ENCODE data around the gene EFNA4. TPM values are rescaled to one million over a fixed set of nuclear protein-coding genes. Genes with fewer than 3 reads are reported as not detected.

EFNA4 gene
- total RNA-seq, 1 experiment from 2014 or later, result 22.7 TPM

GRCh38 chr1:155050560-155051341 lies 12.8 kb upstream of the EFNA4 start, which contains the start of gene ADAM15 (continued):
- peak; percentile 97 for TF ChIP-seq CTCF (IDR thresholded peaks at IDR 0.05)
- TF ChIP-seq IRF2 (CRISPR knock-in tag; IDR thresholded peaks at IDR 0.05; ENCODE audit: borderline replicate concordance, low read depth), result 0 out of 2 replicates have a peak, but pooled peaks have one; percentile 50
- TF ChIP-seq NR2C2 (CRISPR knock-in tag; IDR thresholded peaks at IDR 0.05), result no peak
- no peak for TF ChIP-seq GRHL2 (CRISPR knock-in tag; IDR thresholded peaks at IDR 0.05; ENCODE audit: insufficient replicate concordance, severe bottlenecking)
- TF ChIP-seq CREM (CRISPR knock-in tag; IDR thresholded peaks at IDR 0.05), result 0 out of 2 replicates have a peak, but pooled peaks have one; percentile 13
- TF ChIP-seq HMGXB4 (CRISPR knock-in tag; IDR thresholded peaks at IDR 0.05), result peak; percentile 98
- TF ChIP-seq JUN (CRISPR knock-in tag; IDR thresholded peaks at IDR 0.05), result no peak
- no peak for TF ChIP-seq ZNF219 (CRISPR knock-in tag; IDR thresholded peaks at IDR 0.05; ENCODE audit: borderline replicate concordance)
- TF ChIP-seq ZNF416 (CRISPR knock-in tag; IDR thresholded peaks at IDR 0.05), result no peak; the same call in 1 of the 2 replicates
- peak; percentile 80; the same call in 1 of the 2 replicates for TF ChIP-seq KAT7 (CRISPR knock-in tag; IDR thresholded peaks at IDR 0.05; ENCODE audit: borderline replicate concordance)
- TF ChIP-seq JAZF1 (CRISPR knock-in tag; IDR thresholded peaks at IDR 0.05), result no peak
- TF ChIP-seq AFF4 (CRISPR knock-in tag; IDR thresholded peaks at IDR 0.05; ENCODE audit: borderline replicate concordance), result no peak
- TF ChIP-seq AR (CRISPR knock-in tag; IDR thresholded peaks at IDR 0.05), result no peak
- TF ChIP-seq ZNF138 (CRISPR knock-in tag; conservative IDR thresholded peaks at IDR 0.05), result no peak
- TF ChIP-seq SOX15 (CRISPR knock-in tag; IDR thresholded peaks at IDR 0.05), result no peak
- TF ChIP-seq FOXP4 (CRISPR knock-in tag; IDR thresholded peaks at IDR 0.05), result peak; percentile 77
- no peak for TF ChIP-seq ZNF532 (CRISPR knock-in tag; IDR thresholded peaks at IDR 0.05; ENCODE audit: borderline replicate concordance)
- no peak for TF ChIP-seq ELF4 (CRISPR knock-in tag; IDR thresholded peaks at IDR 0.05; ENCODE audit: low read depth)
- TF ChIP-seq ZNF121 (CRISPR knock-in tag; IDR thresholded peaks at IDR 0.05), result peak; percentile 92; the same call in 1 of the 2 replicates
- peak; percentile 69 for TF ChIP-seq GABPB1 (CRISPR knock-in tag; IDR thresholded peaks at IDR 0.05)
- TF ChIP-seq ATF1 (CRISPR knock-in tag; IDR thresholded peaks at IDR 0.05), result no peak; the same call in 1 of the 2 replicates

Data from WTC11 (cell line).